HUES64 (cell line): ENCODE data around the gene CLTA.

Source experiments
- H3K27ac ChIP-seq: 2 replicates; pipeline ENCODE4 v1.7.0; 2013; ENCODE audit warnings: low read depth, low read length, inconsistent platforms
- H3K27me3 ChIP-seq: 2 replicates; pipeline ENCODE4 v1.6.1; 2013; ENCODE audit warnings: mild to moderate bottlenecking, low read length; ENCODE audit not compliant: insufficient read depth
- H3K36me3 ChIP-seq: 2 replicates; pipeline ENCODE4 v1.6.1; 2013; ENCODE audit warnings: mild to moderate bottlenecking, low read length; ENCODE audit not compliant: insufficient read depth
- H3K4me1 ChIP-seq: 2 replicates; pipeline ENCODE4 v1.6.1; 2013; ENCODE audit warnings: mild to moderate bottlenecking, low read length, moderate library complexity; ENCODE audit not compliant: insufficient read depth
- H3K4me3 ChIP-seq: 2 replicates; pipeline ENCODE4 v1.5.1; 2013; ENCODE audit warnings: mild to moderate bottlenecking, low read length, moderate library complexity
- H3K9ac ChIP-seq: 2 replicates; pipeline ENCODE4 v1.6.1; 2013; ENCODE audit warnings: mild to moderate bottlenecking, low read depth, low read length
- H3K9me3 ChIP-seq: 2 replicates; pipeline ENCODE4 v1.6.1; 2013; ENCODE audit warnings: low read depth, low read length; ENCODE audit not compliant: insufficient read depth
- WGBS: fragments of 150-250, 120-280 bp; methylation state at CpG from one replicate; pipeline ENCODE4 v1.1.7; 2013; ENCODE audit warnings: missing lambda C conversion rate; 5-methylcytosine and 5-hydroxymethylcytosine counted together

The CLTA gene

DNA sequence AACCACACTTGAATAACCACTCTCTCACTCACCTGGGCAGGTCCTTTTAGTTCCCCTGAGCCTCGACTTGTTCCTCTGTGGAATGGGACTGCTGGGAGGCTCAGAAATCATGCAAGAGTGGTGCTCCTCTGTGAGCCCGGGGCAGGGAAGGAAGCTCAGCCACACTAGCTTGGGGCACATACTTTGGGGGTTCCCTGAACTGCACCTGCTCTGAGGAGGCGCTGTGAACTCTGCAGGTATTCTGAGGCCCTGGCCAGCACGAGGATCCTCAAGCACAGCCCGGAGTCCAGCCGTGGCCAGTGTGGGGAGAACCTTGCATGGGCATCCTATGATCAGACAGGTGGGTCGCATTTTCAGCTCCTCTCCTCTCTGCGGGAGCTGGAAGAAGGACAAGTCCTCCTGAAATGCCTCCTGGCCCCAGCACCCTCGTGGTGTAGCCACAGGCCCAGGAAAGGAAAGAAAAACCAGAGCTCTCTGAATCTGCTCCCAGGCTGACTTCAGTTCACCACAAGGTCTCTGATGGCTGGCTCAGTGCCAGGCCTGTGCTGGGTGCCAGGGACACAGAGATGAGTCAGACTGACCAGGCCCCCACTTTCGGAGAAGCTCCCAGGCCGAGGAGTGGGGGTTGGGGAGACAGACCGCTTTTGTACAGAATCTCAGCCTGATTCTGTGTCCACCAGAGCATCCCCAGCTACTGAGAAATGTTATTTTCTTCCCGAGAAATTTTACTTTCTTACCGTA lies 42.2 kb upstream of the CLTA start:
- H3K4me1 ChIP-seq = no peaks in the 10 kb centered on the region
- peaks cover 2% of the 10 kb centered on the region; the same call in 1 of the 2 replicates for H3K9me3 ChIP-seq
- 91% methylated on average over 14 of the region's 14 CpGs for WGBS
- H3K9ac ChIP-seq = no peak overlapping the region
- H3K27ac ChIP-seq = no peak overlapping the region
- H3K4me3 ChIP-seq = no peak overlapping the region
- H3K27me3 ChIP-seq = no peaks in the 10 kb centered on the region
- H3K36me3 ChIP-seq = no peaks in the 10 kb centered on the region

DNA sequence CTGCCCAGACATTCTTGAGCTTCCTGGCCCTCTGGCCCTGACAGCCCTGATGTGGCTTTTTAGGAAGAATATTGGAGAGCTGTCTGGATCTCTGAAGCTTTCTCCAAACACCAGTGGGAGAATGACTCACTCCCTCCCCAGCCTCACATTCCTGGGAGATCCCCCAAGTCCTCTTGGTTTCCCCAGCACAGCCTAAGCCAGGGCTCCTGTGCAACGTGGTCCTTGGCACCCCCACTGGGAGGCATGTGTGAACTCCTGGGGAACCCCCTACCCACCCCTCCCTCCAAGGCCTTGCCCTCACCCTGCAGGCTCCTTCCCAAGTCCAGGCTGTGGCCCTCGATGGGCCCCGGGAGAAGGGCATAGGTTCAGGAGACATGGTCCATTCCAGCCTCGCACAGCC lies 41.5 kb upstream of the CLTA start:
- 76% methylated on average over 4 of the region's 4 CpGs for WGBS
- no peak overlapping the region for H3K4me3 ChIP-seq
- no peaks in the 10 kb centered on the region for H3K4me1 ChIP-seq
- no peak overlapping the region for H3K9ac ChIP-seq
- H3K27ac ChIP-seq = no peak overlapping the region
- H3K27me3 ChIP-seq = no peaks in the 10 kb centered on the region
- no peaks in the 10 kb centered on the region for H3K36me3 ChIP-seq
- H3K9me3 ChIP-seq = peaks cover 2% of the 10 kb centered on the region; the same call in 1 of the 2 replicates

DNA sequence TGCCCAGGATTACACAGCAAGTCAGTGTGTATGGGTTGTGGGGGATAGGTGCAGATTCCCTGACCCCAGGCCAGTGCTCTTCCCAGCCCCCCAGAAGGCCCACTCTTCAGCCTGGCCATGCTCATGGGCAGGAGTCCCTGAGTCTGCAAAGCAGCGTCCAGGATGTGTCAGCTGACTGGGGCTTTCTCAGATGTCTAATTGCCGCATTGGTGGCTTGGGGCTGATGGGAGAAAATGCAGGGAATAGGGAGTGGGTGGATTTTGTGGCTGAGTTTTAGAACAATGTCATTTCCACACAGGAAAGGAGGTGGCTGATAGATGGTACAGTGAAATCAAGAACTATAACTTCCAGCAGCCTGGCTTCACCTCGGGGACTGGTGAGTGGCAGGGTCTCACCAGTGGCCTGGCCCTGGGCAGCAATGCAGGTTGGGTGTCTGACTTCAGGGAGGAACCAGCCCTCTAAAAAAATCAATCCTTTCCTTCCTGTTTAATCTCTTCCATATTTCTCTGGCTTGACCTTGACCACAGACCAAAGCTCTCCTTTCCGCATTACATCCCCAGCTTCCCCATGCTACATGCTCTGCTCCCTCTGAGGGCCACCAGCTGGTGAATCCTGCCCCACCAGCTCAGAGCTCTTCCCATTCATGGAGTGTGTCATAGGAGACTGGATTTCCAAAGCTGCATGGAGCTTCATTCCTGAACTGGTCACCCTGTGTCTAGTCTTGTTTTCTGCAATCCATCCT lies 40.0 kb upstream of the CLTA start:
- H3K27me3 ChIP-seq = no peaks in the 10 kb centered on the region
- H3K9ac ChIP-seq = no peak overlapping the region
- H3K4me3 ChIP-seq = no peak overlapping the region
- H3K4me1 ChIP-seq = no peaks in the 10 kb centered on the region
- H3K27ac ChIP-seq = no peak overlapping the region
- H3K9me3 ChIP-seq = peaks cover 2% of the 10 kb centered on the region; the same call in 1 of the 2 replicates
- WGBS = 92% methylated on average over 4 of the region's 4 CpGs
- no peaks in the 10 kb centered on the region for H3K36me3 ChIP-seq

DNA sequence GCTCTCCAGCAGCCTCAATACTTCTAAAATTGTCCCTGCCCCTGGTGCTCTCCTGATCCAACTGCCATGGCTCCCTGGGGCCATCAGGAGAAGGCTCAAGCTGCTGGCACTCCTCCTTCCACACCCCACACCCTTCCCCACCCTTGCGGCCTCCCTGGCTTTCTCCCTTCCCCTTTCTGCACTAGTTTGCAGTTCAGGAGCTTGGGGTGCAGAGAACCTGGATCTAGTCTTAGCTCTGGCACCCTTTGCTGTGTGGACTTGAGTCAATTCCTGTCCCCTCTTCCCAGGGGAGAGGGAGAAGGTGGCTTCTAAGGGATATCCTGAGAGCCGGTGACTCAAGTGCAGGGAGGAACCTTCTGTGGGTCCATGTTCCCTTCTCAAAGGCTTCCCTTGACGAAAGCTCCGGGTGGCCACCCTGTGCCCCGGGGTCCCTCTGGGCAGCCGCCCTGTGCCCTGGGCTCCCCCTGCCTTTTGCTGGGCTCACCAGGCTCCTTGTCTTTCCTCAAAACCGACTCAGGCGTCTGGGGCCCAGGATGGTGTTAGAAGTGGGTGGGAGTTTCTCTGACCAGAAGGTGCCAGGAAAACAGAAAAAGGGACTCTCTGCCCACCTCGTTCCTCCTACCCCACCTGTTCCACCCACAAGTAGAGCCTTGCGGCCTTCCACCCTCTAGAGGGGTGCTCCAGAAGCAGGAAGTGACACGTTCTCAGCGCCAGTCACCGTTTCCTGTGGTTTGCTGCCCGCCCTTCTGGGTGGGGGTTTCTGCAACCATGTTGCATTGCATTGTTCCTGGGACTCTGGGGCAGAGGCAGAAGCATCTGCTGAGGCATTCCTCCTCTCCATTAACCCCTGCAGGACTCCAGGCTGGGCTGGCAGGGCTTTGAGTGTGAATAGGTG lies 39.2 kb upstream of the CLTA start:
- H3K9me3 ChIP-seq = peaks cover 5% of the 10 kb centered on the region
- H3K4me3 ChIP-seq = no peak overlapping the region
- H3K9ac ChIP-seq = no peak overlapping the region
- H3K36me3 ChIP-seq = peaks cover 2% of the 10 kb centered on the region; the same call in 1 of the 2 replicates
- WGBS = 84% methylated on average over 13 of the region's 14 CpGs
- no peaks in the 10 kb centered on the region for H3K4me1 ChIP-seq
- H3K27me3 ChIP-seq = no peaks in the 10 kb centered on the region
- no peak overlapping the region for H3K27ac ChIP-seq

DNA sequence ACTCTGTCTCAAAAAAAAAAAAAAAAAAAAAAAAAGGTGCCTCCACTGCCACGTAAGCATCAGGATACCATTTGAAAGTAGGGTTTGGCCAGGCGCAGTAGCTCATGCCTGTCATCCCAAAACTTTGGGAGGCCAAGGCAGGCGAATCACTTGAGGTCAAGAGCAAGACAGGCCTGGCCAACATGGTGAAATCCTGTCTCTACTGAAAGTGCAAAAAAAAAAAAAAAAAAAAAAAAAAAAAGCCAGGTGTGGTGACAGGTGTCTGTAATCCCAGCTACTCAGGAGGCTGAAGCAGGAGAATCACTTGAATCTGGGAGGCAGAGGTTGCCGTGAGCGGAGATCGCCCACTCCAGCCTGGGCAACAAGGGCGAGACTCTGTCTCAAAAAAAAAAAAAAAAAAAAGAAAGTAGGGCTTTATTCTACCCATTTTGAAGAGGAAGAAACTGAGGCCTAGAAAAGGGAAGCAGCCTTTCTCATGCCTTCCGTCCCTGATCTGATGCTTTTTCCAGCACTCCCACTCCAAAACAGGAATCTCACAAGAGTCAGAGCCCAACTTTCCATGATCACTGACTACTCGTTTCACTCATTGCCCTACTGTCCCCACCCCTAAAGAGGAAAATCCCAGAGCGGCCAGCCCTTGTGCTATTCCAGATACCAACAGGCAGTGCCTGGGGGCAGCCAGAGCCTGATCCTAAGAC lies 37.8 kb upstream of the CLTA start:
- no peak overlapping the region for H3K4me3 ChIP-seq
- no peak overlapping the region for H3K27ac ChIP-seq
- peaks cover 3% of the 10 kb centered on the region; the same call in 1 of the 2 replicates for H3K36me3 ChIP-seq
- H3K9ac ChIP-seq = no peak overlapping the region
- no peaks in the 10 kb centered on the region for H3K4me1 ChIP-seq
- 85% methylated on average over 10 of the region's 10 CpGs for WGBS
- peaks cover 8% of the 10 kb centered on the region for H3K9me3 ChIP-seq
- H3K27me3 ChIP-seq = no peaks in the 10 kb centered on the region

DNA sequence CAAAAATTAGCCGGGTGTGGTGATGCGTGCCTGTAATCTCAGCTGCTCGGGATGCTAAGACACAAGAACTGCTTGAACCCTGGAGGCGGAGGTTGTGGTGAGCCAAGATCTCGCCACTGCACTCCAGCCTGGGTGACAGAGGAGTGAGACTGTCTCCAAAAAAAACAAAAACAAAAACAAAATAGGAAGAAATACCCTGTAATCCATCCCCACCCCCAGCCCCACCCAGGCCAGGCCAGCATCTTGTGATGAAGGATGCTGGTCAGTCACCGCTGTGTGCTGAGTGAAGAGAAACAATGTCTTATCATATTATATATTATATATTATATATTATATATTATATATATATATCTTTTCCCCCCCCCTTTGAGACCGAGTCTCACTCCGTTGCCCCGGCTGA lies 37.0 kb upstream of the CLTA start:
- no peaks in the 10 kb centered on the region for H3K27me3 ChIP-seq
- no peak overlapping the region for H3K9ac ChIP-seq
- WGBS = 83% methylated on average over 8 of the region's 9 CpGs
- H3K27ac ChIP-seq = no peak overlapping the region
- H3K36me3 ChIP-seq = peaks cover 3% of the 10 kb centered on the region; the same call in 1 of the 2 replicates
- peaks cover 8% of the 10 kb centered on the region for H3K9me3 ChIP-seq
- no peaks in the 10 kb centered on the region for H3K4me1 ChIP-seq
- no peak overlapping the region for H3K4me3 ChIP-seq

DNA sequence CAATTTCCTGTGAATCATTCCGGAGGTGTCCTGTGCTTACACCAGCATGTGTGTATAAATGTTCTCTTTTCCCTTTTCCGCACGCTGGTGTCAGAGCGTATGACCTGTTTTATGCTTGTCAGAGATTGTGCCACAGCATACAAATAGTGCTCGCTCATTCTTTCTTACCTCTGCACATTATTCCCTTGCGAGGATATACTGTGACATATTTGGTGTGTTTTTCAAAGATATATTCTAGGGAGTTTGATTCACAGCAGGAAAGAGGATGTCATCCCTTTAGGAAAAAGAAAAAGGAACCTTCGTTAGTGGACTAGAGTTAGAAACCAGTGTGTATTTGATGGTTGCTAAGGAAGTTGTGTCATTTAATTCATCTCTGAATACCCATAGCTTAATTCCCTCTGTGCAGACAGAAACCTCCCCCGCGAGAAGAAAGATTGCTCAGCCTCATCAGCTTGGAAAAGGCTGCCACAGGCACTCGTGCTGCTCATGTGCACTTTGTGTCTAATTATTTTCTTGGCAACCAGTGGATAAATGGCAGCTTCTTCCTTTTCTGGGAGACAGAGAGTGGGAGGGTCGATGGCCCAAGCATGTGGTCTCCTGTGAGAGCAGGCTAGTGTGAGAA lies 36.3 kb upstream of the CLTA start:
- Histone ChIP-seq H3K27ac (no peak overlapping the region), H3K4me1 (no peaks in the 10 kb centered on the region), H3K4me3 (no peak overlapping the region), H3K9ac (no peak overlapping the region), H3K36me3 (peaks cover 3% of the 10 kb centered on the region; the same call in 1 of the 2 replicates), H3K27me3 (no peaks in the 10 kb centered on the region), H3K9me3 (peaks cover 8% of the 10 kb centered on the region)
- WGBS = 85% methylated on average over 11 of the region's 11 CpGs

DNA sequence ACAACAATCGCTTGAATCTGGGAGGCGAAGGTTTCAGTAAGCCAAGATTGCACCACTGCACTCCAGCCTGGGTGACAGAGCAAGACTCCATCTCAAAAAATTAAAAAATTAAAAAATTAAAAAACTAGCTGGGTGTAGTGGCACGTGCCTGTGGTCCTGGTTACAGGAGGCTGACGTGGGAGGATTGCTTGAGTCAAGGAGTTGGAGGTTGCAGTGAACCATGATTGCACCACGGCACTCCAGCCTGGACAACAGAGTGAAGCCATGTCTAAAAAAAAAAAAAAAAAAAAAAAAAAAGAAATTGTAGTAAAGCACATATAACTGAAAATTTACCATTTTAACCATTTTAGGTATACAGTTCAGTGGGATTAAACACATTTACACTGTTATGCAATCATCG lies 34.6 kb upstream of the CLTA start:
- Histone ChIP-seq H3K4me3 (no peak overlapping the region), H3K36me3 (peaks cover 3% of the 10 kb centered on the region; the same call in 1 of the 2 replicates), H3K27me3 (no peaks in the 10 kb centered on the region), H3K27ac (no peak overlapping the region), H3K9ac (no peak overlapping the region), H3K9me3 (peaks cover 8% of the 10 kb centered on the region), H3K4me1 (no peaks in the 10 kb centered on the region)
- WGBS = 94% methylated on average over 6 of the region's 6 CpGs

DNA sequence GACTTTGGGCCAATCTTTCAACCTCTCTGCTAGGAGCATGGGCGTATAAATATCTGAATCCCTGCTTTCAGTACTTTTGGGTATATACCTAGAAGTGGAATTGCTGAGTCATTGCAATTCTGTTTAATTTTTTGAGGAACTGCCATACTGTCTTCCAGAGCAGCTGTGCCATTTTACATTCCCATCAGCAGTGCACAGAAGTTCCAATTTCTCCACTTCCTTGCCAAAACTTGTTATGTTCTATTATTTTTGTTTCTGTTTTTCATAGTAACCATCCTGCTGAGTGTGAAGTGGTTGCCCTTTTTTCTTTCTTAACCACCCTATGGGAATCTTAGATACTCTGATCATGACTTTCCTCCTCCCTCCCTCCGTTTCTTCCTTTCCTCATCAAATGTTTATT lies 32.6 kb upstream of the CLTA start:
- Histone ChIP-seq H3K36me3 (peaks cover 3% of the 10 kb centered on the region; the same call in 1 of the 2 replicates), H3K4me1 (peaks cover 11% of the 10 kb centered on the region), H3K27me3 (no peaks in the 10 kb centered on the region), H3K9me3 (peaks cover 8% of the 10 kb centered on the region), H3K4me3 (no peak overlapping the region), H3K27ac (no peak overlapping the region), H3K9ac (no peak overlapping the region)
- WGBS = 100% methylated on average over 2 of the region's 2 CpGs

DNA sequence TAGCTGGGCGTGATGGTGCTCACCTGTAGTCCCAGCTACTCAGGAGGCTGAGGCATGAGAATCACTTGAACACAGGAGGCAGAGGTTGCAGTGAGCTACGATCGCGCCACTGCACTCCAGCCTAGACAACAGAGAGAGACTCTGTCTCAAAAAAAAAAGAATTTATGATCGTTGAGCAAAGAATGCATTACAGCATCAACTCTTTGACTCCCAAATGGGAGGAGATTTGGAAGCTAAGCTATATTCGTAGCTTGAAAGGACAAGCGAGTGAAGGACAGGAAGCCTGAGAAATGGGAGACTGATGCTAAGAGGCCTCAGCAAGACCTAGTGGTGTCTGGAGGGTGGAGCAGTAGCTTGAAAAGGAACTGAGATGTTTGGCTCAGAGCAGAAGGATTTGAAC lies 31.8 kb upstream of the CLTA start:
- Histone ChIP-seq H3K9ac (no peak overlapping the region), H3K36me3 (peaks cover 3% of the 10 kb centered on the region; the same call in 1 of the 2 replicates), H3K27ac (no peak overlapping the region), H3K27me3 (no peaks in the 10 kb centered on the region), H3K4me3 (no peak overlapping the region), H3K9me3 (peaks cover 8% of the 10 kb centered on the region), H3K4me1 (peaks cover 19% of the 10 kb centered on the region)
- 94% methylated on average over 7 of the region's 7 CpGs for WGBS
